Endothelial cell of umbilical vein (primary cell): ENCODE data around the gene EDN2.

Experiments used
- MAX ChIP-seq: IDR thresholded peaks from 2 replicates; pipeline ENCODE4 v1.6.1; 2011; ENCODE audit not compliant: insufficient read depth, insufficient read length
- MYC ChIP-seq: IDR thresholded peaks from one replicate; pipeline ENCODE4 v1.6.1; 2011; ENCODE audit warnings: mild to moderate bottlenecking, low read depth, low read length
- TF ChIP-seq, protein P1 (sequence below), 2 donors: IDR thresholded peaks; 1 replicate in 1 of 2; 2 replicates in 1 of 2; pipeline ENCODE4 v1.5.1; 2011; ENCODE audit warnings: low read length in 2 of 2, mild to moderate bottlenecking in 2 of 2, moderate library complexity in 2 of 2, control low read depth in 1 of 2, inconsistent platforms in 1 of 2, low read depth in 1 of 2; ENCODE audit not compliant: insufficient read depth in 1 of 2; ENCODE audit errors: extremely low read depth in 1 of 2

DNA sequence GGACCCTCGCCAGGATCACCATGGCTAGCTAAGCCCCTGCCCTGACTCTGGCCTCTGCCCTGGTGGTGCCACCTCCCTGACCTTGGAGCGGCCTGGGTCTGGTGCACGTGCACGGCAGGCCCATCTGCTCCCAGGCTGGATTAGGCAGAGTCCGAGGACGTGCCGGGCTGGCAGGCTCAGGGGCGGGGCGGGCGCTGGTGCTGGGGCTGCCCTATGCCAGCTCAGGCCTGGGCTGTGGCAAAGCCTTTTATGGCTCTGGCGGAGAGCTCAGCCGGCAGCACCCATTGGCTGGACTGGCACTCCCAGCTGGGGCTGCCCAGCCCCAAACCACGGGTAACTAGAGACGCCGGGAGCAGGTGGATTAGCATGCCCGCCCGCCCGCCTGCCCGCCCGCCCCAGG lies 17.1 kb upstream of the EDN2 start:
- TF ChIP-seq, protein P1, sequence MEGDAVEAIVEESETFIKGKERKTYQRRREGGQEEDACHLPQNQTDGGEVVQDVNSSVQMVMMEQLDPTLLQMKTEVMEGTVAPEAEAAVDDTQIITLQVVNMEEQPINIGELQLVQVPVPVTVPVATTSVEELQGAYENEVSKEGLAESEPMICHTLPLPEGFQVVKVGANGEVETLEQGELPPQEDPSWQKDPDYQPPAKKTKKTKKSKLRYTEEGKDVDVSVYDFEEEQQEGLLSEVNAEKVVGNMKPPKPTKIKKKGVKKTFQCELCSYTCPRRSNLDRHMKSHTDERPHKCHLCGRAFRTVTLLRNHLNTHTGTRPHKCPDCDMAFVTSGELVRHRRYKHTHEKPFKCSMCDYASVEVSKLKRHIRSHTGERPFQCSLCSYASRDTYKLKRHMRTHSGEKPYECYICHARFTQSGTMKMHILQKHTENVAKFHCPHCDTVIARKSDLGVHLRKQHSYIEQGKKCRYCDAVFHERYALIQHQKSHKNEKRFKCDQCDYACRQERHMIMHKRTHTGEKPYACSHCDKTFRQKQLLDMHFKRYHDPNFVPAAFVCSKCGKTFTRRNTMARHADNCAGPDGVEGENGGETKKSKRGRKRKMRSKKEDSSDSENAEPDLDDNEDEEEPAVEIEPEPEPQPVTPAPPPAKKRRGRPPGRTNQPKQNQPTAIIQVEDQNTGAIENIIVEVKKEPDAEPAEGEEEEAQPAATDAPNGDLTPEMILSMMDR (IDR thresholded peaks at IDR 0.05; ENCODE audit: extremely low read depth in 1 of 2, insufficient read depth in 1 of 2, low read depth in 1 of 2, low read length in 2 of 2), result no peak
- TF ChIP-seq MAX, result no peak
- TF ChIP-seq MYC, result no peak
